ENCODE data around the gene MEGF8.
A peak's percentile ranks its signal among the peaks of the same experiment; 100 is the strongest.

The MEGF8 gene

GRCh38 chr19:42287017-42287826 lies 38.2 kb upstream of the MEGF8 start:
- DNase-seq: no peak

- no peak for DNase-seq
These were observed 37.7 kb upstream of the MEGF8 start for GRCh38 chr19:42287827-42288107.

- no peak for DNase-seq
These were observed 37.0 kb upstream of the MEGF8 start for GRCh38 chr19:42288387-42288786.

- DNase-seq: peak; percentile 16
These were observed 36.4 kb upstream of the MEGF8 start for GRCh38 chr19:42288881-42289555.

GRCh38 chr19:42289556-42290041 lies 35.8 kb upstream of the MEGF8 start:
- no peak for DNase-seq

- no peak for DNase-seq
These were observed 35.3 kb upstream of the MEGF8 start for GRCh38 chr19:42290136-42290522.

- DNase-seq: no peak
These were observed 34.7 kb upstream of the MEGF8 start for GRCh38 chr19:42290523-42291434.

GRCh38 chr19:42291435-42291810 lies 34.0 kb upstream of the MEGF8 start:
- no peak for DNase-seq

- no peak for DNase-seq
These were observed 33.1 kb upstream of the MEGF8 start for GRCh38 chr19:42292042-42292960.

GRCh38 chr19:42292963-42293362 lies 32.5 kb upstream of the MEGF8 start:
- no peak for DNase-seq

- DNase-seq: no peak
These were observed 31.9 kb upstream of the MEGF8 start for GRCh38 chr19:42293540-42293939.

GRCh38 chr19:42293948-42294347 lies 31.5 kb upstream of the MEGF8 start:
- no peak for DNase-seq

GRCh38 chr19:42294471-42295137 lies 30.8 kb upstream of the MEGF8 start:
- no peak for DNase-seq

- DNase-seq: no peak
These were observed 30.1 kb upstream of the MEGF8 start for GRCh38 chr19:42295342-42295741.

- peak; percentile 86 for DNase-seq
These were observed 29.5 kb upstream of the MEGF8 start for GRCh38 chr19:42295831-42296525.

GRCh38 chr19:42297039-42297438 lies 28.4 kb upstream of the MEGF8 start:
- DNase-seq: no peak

- DNase-seq: no peak
These were observed 23.7 kb upstream of the MEGF8 start, which contains the start of gene PRR19 for GRCh38 chr19:42301646-42302203. Gene PRR19, plus strand, starts transcription at chr19:42302132. Its CDS starts 7,453 bp downstream, at chr19:42309585.

GRCh38 chr19:42303101-42303464 lies 22.4 kb upstream of the MEGF8 start:
- no peak for DNase-seq

GRCh38 chr19:42303876-42304275 lies 21.6 kb upstream of the MEGF8 start:
- no peak for DNase-seq

- no peak for DNase-seq
These were observed 18.8 kb upstream of the MEGF8 start for GRCh38 chr19:42306646-42307045.

- no peak for DNase-seq
These were observed 15.7 kb upstream of the MEGF8 start for GRCh38 chr19:42309686-42310085.

All from right hindlimb (tissue), 1 donor.